ENCODE data around the gene OLFM1. TPM values are rescaled to one million over a fixed set of nuclear protein-coding genes. Genes with fewer than 3 reads are reported as not detected.

OLFM1 gene
- total and polyA plus RNA-seq, 2 donors from 2014 or later = 2.9 to 33.7 TPM

DNA sequence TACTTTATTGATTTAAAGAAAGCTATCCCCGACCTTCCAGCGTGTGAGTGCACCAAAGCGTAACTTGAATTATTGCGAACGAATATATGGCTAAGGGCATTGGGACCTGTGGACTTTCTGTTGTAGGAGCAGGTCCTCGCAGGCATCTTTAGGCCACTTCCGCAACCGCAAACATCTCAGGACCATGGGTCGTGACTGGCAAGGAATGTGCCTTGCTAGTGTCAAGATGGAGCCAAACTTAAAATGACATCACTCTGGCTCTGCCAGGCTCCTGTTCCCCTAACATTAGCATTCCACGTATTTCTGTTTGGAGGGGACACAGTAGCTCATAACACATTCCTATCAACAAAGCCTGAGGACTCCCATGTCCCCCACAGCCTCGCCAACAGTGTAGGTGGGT lies 44.1 kb upstream of the OLFM1 start:
- H3K27me3 ChIP-seq (ENCODE audit: control insufficient read depth, insufficient read depth, low read length) = no peaks in the 10 kb centered on the region

DNA sequence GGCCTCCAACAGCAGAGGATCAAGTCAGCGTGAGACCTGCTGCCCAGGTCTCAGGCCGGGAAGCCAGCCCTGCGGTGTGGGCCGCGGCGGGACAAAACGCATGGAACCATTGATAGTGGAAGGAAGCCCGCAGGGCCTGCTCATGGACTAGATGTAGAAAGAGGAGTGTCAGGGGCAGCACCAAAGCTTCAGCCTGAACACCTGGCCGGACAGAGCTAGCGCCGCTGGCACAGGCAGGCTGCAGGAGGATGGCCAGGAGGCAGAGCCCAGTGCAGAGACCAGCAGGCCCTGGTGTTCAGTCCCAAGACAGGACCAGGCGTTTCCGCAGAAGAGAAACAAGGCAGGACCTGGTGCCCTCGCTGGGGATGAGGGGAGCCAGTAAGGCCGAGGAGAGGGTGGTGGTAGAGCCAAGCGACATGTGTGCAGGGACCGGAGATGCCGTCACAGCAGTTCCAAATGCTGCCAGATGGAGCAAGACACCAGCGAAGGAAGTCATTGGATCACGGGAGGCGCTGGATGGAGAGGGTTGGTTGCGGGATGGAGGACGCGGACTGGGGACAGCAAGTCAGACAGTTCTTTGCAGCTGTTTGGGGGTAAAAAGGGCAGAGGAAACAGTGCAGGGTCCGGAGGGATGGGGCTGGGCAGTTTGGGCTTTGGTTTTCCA lies 42.1 kb upstream of the OLFM1 start:
- no peak overlapping the region for H3K27ac ChIP-seq (ENCODE audit: low read depth in 2 of 2, low read length in 2 of 2)

More for the DNA sequence above, 44.1 kb upstream of the OLFM1 start:
- DNase-seq (no peak), FAIRE-seq (no peak)
- H3K9me3 ChIP-seq (ENCODE audit: control insufficient read depth in 2 of 3, insufficient read depth in 1 of 3, low read length in 3 of 3) = no peaks in the 10 kb centered on the region
- no peaks in the 10 kb centered on the region for H3K36me3 ChIP-seq (ENCODE audit: control insufficient read depth in 2 of 3, insufficient read depth in 3 of 3, low read length in 3 of 3)
- H3K4me3 ChIP-seq (ENCODE audit: low read length in 3 of 3) = no peak overlapping the region
- intact Hi-C loops (cut with DNase I) = no loop called here
- no peak overlapping the region for H3K9ac ChIP-seq (ENCODE audit: low read length in 3 of 3)
- no peak overlapping the region for H3K27ac ChIP-seq (ENCODE audit: low read depth in 2 of 2, low read length in 2 of 2)
- H3K4me1 ChIP-seq (ENCODE audit: control insufficient read depth in 2 of 3, insufficient read depth in 2 of 3, low read depth in 1 of 3, low read length in 3 of 3) = no peaks in the 10 kb centered on the region
- TF ChIP-seq, protein P1, sequence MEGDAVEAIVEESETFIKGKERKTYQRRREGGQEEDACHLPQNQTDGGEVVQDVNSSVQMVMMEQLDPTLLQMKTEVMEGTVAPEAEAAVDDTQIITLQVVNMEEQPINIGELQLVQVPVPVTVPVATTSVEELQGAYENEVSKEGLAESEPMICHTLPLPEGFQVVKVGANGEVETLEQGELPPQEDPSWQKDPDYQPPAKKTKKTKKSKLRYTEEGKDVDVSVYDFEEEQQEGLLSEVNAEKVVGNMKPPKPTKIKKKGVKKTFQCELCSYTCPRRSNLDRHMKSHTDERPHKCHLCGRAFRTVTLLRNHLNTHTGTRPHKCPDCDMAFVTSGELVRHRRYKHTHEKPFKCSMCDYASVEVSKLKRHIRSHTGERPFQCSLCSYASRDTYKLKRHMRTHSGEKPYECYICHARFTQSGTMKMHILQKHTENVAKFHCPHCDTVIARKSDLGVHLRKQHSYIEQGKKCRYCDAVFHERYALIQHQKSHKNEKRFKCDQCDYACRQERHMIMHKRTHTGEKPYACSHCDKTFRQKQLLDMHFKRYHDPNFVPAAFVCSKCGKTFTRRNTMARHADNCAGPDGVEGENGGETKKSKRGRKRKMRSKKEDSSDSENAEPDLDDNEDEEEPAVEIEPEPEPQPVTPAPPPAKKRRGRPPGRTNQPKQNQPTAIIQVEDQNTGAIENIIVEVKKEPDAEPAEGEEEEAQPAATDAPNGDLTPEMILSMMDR (IDR thresholded peaks at IDR 0.05; ENCODE audit: borderline replicate concordance, extremely low read depth, insufficient read depth) = no peak

DNA sequence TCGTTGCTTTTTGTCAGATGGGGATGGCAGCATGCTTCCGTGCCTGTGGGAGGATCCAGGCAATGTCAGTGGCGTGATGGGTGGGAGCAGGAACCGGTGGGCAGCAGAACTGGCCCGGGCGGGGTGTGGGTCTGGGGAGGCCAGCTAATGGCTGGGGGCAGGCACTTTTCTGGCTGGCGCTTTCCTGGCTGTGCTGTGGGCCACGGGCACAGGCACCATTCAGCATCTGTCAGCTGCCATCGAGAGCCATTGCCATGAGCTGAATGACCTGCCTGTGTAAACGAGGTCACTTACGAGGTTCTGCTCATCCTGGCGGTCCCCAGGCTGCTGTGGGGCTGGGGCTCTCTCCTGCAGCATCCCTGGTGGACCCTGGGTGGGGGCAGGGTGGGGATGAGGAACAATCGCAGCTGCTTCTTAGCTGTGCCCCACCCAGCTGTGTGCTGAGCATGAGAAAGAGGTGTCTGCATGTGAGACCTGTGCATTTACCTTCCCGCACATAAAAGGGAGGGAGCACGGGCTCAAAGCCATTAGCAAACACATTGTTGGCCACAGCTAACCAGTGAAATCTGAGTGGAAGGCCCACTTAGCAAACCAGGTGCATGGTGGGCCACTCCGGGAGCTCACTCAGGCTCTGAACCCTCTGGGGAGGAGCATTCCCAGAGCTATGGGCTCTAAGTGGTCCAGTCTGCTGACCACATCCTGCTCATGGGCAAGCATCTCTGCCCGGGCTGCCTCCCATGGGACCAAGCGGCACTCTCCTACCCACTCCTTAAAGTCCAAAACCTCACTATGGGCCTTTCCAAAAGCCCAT lies 41.3 kb upstream of the OLFM1 start:
- H3K9me3 ChIP-seq (ENCODE audit: control insufficient read depth in 2 of 3, insufficient read depth in 1 of 3, low read length in 3 of 3) = no peaks in the 10 kb centered on the region
- no peaks in the 10 kb centered on the region for H3K4me1 ChIP-seq (ENCODE audit: control insufficient read depth in 2 of 3, insufficient read depth in 2 of 3, low read depth in 1 of 3, low read length in 3 of 3)
- DNase-seq (no peak), FAIRE-seq (no peak)
- H3K4me3 ChIP-seq (ENCODE audit: low read length in 3 of 3) = no peak overlapping the region
- no peak overlapping the region for H3K27ac ChIP-seq (ENCODE audit: low read depth in 2 of 2, low read length in 2 of 2)
- no peaks in the 10 kb centered on the region for H3K27me3 ChIP-seq (ENCODE audit: control insufficient read depth, insufficient read depth, low read length)
- intact Hi-C loops (cut with DNase I) = no loop called here
- TF ChIP-seq, protein P1 (IDR thresholded peaks at IDR 0.05; ENCODE audit: borderline replicate concordance, extremely low read depth, insufficient read depth) = no peak
- no peak overlapping the region for H3K9ac ChIP-seq (ENCODE audit: low read length in 3 of 3)
- no peaks in the 10 kb centered on the region for H3K36me3 ChIP-seq (ENCODE audit: control insufficient read depth in 2 of 3, insufficient read depth in 3 of 3, low read length in 3 of 3)

More for the DNA sequence above, 42.1 kb upstream of the OLFM1 start:
- TF ChIP-seq, protein P1 (IDR thresholded peaks at IDR 0.05; ENCODE audit: borderline replicate concordance, extremely low read depth, insufficient read depth) = no peak
- FAIRE-seq = no peak
- Histone ChIP-seq H3K4me1 (ENCODE audit: control insufficient read depth in 2 of 3, insufficient read depth in 2 of 3, low read depth in 1 of 3, low read length in 3 of 3) (no peaks in the 10 kb centered on the region), H3K9me3 (ENCODE audit: control insufficient read depth in 2 of 3, insufficient read depth in 1 of 3, low read length in 3 of 3) (no peaks in the 10 kb centered on the region), H3K4me3 (ENCODE audit: low read length in 3 of 3) (no peak overlapping the region), H3K36me3 (ENCODE audit: control insufficient read depth in 2 of 3, insufficient read depth in 3 of 3, low read length in 3 of 3) (no peaks in the 10 kb centered on the region), H3K27me3 (ENCODE audit: control insufficient read depth, insufficient read depth, low read length) (no peaks in the 10 kb centered on the region), H3K9ac (ENCODE audit: low read length in 3 of 3) (no peak overlapping the region)
- DNase-seq = no peak
- intact Hi-C loops (cut with DNase I) = no loop called here

Data from kidney (tissue), 14 donors.